SJSA1 (cell line): Measurements from ENCODE around the gene RHOD. TPM values are rescaled to one million over a fixed set of nuclear protein-coding genes. Genes with fewer than 3 reads are reported as not detected.

Experiments used
- DNase-seq, 2 experiments: peaks; one replicate each; pipeline ENCODE4 v3.0.0-alpha.2; 2015 to 2020; ENCODE audit warnings: low spot score in 2 of 2, low read depth in 1 of 2
- H3K27ac ChIP-seq: fragments of 250-450 bp; sonication (Bioruptor Pico); 2 replicates; pipeline ENCODE4 v1.5.1; 2020; ENCODE audit warnings: mild to moderate bottlenecking, moderate library complexity
- H3K27me3 ChIP-seq: fragments of 250-450 bp; sonication (Bioruptor Pico); replicated peaks from 2 replicates; pipeline ENCODE4 v1.5.1; 2020; ENCODE audit warnings: mild to moderate bottlenecking, moderate library complexity
- H3K36me3 ChIP-seq: fragments of 250-450 bp; sonication (Bioruptor Pico); 2 replicates; pipeline ENCODE4 v1.5.1; 2020; ENCODE audit warnings: mild to moderate bottlenecking
- H3K4me1 ChIP-seq: fragments of 250-450 bp; sonication (Bioruptor Pico); replicated peaks from 2 replicates; pipeline ENCODE4 v1.6.1; 2021; ENCODE audit warnings: mild to moderate bottlenecking
- H3K4me3 ChIP-seq: fragments of 250-450 bp; sonication (Bioruptor Pico); 2 replicates; pipeline ENCODE4 v1.5.1; 2020; ENCODE audit warnings: mild to moderate bottlenecking
- H3K9me3 ChIP-seq: fragments of 250-450 bp; sonication (Bioruptor Pico); replicated peaks from 2 replicates; pipeline ENCODE4 v1.5.1; 2020; ENCODE audit warnings: mild to moderate bottlenecking
- total RNA-seq: library from RNA; depleted of rRNA; stranded (reverse); fragments of >200 nt; shearing (Covaris generic); gene quantifications from 2 replicates; pipeline ENCODE4 v1.2.3, GENCODE V29; 2014; rRNA removed

The RHOD gene
- total RNA-seq, 1 experiment from 2014 or later, result not detected

DNA sequence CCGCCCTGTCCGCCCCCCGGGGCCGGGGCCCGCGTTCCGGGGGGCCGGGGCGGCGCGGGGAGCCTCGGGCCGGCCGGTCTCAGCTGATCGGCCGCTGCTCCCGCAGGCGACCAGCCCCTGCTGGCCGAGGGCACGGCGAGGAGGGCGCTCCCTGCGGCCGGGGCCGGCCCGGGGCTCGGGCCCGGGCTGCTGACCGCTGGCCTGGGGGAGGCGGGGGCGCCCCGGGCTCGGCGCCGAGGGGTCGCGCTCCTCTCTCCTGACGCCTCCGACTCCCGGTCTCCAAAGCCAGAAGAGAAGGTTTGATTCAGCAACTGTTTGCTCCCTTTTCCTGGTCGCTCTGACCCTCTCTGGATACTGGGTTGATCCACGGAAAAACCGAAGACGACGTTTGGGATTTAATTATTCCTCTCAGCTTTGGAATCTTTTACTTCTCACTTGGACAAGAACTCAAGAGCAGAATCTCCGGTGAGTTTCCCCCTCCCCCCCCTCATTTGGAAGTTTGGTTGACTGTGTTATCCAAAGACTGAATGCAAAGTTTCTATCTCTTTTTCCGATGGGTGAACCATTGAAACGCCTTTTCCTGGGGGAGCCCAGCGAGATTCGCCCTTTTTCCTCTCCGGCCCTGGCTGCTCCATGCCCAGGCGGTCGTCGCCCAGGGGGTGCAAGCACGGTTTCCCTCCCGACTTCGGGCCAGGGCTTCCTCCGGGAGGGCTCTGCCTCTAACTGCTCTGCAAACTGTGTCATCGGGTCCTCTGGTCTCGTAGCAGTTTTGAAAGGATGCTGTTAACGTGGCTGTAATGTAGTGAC, 63.1 kb downstream of the RHOD start:
- H3K4me1 ChIP-seq, result peaks cover 25% of the 10 kb centered on the region
- H3K4me3 ChIP-seq, result peak overlapping the region; percentile 99
- H3K36me3 ChIP-seq, result peaks cover 30% of the 10 kb centered on the region
- peak in 1 of 2 experiments; percentile 74 for DNase-seq
- H3K9me3 ChIP-seq, result peaks cover 3% of the 10 kb centered on the region
- peak overlapping the region; percentile 88 for H3K27ac ChIP-seq
- H3K27me3 ChIP-seq, result no peaks in the 10 kb centered on the region

DNA sequence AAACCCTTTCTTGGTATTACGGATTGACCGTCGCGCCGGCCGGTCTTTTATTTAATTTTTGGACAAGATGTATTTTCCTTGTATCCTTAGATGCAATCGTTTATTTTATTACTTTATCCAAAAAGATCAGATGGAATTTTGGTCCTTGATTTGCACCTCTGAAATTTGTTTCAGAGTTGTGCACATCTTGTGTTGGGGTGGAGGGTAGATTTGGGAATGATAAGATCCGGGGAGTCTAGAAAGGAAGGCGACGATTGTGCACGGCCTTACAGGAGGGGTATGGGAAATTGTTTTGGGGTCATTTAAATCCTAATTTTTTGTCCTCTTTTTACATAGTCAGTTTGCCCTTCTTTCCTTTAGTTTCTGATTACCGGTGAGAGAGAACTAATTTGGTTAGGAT, 63.8 kb downstream of the RHOD start:
- no peak for DNase-seq
- Histone ChIP-seq H3K9me3 (peaks cover 3% of the 10 kb centered on the region), H3K27ac (0 out of 2 replicates have a peak overlapping the region, but pooled peaks have one; percentile 17), H3K4me1 (peaks cover 25% of the 10 kb centered on the region), H3K4me3 (peak overlapping the region; percentile 99), H3K36me3 (peaks cover 35% of the 10 kb centered on the region), H3K27me3 (no peaks in the 10 kb centered on the region)

DNA sequence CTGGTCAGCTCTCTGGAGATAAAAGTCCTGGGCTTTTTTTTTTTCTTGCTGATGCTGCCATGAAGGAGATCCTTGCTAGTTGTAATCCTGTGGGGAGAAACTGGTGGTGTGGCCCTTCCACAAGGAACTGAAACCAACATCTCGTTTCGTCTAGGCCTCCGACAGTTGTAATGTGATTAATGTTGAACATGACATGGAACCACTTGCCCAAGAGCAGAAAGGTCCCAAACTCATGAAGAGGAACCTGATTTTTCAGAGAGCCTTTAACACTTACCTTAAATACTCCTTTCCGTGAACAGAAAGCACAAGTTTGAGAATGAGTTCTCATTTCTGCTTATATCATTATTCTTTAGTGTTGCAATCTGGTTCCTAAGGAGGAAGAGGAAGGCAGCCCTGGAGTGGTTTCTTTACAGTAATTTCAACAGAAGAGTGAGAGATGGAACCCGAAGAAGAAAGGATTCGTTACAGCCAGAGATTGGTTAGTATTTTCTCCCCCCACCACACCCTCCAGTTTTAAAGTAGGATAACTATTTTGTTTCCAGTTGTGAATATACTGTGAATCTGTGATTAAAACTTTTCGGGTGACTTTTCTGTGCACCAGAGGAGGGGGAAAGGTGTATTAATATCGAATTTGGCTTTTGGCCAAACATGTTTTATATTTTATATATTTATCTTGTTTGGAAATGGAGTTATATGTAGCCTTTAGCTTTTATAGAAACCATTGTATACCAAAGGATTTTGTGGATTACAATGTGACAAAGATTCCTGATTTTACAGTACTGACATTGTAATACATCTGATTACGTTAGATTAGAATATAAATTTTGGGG, 64.4 kb downstream of the RHOD start:
- DNase-seq, result peak in 1 of 2 experiments; percentile 67
- peaks cover 3% of the 10 kb centered on the region for H3K9me3 ChIP-seq
- H3K27me3 ChIP-seq, result no peaks in the 10 kb centered on the region
- peaks cover 25% of the 10 kb centered on the region for H3K4me1 ChIP-seq
- H3K4me3 ChIP-seq, result peak overlapping the region; percentile 99
- peaks cover 39% of the 10 kb centered on the region for H3K36me3 ChIP-seq
- peak overlapping the region; percentile 11; the same call in 1 of the 2 replicates for H3K27ac ChIP-seq

Other genes starting within 250 kb of the RHOD start
- 75.0 and 76.3 TPM in 2 replicates for gene RCE1, start 213.4 kb upstream of the RHOD start, total RNA-seq
- 64.1 and 79.9 TPM in 2 replicates for gene LRFN4, start 199.8 kb upstream of the RHOD start, total RNA-seq
- 25.2 and 42.0 TPM in 2 replicates for gene PC, start 98.5 kb upstream of the RHOD start, total RNA-seq
- gene C11orf86, start 81.5 kb upstream of the RHOD start, total RNA-seq, result not detected in 2 replicates
- 0.13 and 0.29 TPM in 2 replicates for gene SYT12, start 33.7 kb upstream of the RHOD start, total RNA-seq
- 30.4 and 41.2 TPM in 2 replicates for gene KDM2A, start 62.4 kb downstream of the RHOD start, total RNA-seq
- 96.2 and 138 TPM in 2 replicates for gene GRK2, start 209.6 kb downstream of the RHOD start, total RNA-seq
- gene ANKRD13D, start 232.5 kb downstream of the RHOD start, total RNA-seq, result 40.2 and 61.7 TPM in 2 replicates
- 13.4 and 17.5 TPM in 2 replicates for gene SSH3, start 246.7 kb downstream of the RHOD start, total RNA-seq